HuH-7 (cell line): Measurements from ENCODE around the gene S100A4.

ENCODE experiments used
- DNase-seq: peaks from one replicate; pipeline ENCODE4 v3.0.0; 2011; ENCODE audit warnings: low spot score

Gene S100A4

DNA sequence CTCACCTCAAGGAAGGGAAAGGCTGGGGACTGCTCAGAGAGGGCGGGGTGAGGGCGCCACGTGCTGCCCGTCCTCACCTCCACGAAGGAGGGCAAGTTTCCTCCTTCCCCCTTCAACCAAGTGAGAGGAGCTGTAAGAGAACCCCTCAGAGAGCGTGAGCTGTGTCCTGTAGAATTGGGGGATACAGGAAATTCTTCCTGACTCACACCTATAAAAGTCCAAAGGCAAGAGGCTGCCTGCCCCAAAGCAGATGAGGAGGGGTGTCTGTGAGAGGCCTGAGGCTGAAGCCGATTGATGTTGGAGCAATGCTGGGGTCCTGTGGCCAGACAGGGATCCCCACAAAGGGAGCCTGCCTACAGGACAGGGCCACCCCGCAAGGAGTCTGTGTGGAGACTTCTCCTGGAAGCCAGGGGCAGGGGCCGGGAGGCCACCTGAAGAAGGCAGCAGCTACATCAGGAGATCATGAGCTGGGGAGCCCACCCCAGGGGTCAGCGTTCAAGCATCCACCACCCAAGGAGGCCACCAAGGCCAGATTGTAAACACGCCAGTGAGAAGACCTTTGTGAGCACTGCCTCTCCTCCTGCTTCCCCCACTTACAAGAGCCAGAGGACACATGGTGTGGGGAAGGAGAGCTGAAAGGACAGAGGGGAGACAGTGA, 37.6 kb downstream of the S100A4 start:
- DNase-seq = no peak

DNA sequence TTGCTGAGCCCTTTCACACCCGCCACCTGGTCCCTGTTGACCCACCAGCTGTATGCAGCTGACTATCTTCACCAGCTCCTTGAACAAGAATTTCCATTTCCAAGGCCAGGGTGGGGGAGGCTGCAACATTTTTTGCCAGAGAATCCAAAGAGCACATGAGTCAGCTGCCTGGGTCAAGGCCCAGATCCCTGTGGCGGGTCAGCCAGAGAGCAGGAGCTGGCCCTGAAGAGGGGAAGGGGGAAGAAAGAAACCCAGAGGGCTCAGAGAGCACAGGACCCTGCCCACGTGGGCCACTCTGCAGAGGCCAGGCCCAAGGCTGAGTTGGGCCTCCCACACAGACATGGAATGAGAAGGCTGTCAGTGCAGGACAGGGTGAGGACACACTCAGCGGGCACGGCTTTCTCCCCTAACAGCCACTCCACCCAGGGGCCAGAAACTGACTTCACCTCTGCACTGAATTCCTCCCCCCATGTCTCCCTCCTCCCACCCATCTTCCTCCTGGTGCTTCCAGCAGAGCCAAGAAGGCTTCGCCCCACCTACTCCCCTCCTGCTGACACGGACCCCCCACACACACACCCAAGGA, 38.7 kb downstream of the S100A4 start:
- DNase-seq = no peak

DNA sequence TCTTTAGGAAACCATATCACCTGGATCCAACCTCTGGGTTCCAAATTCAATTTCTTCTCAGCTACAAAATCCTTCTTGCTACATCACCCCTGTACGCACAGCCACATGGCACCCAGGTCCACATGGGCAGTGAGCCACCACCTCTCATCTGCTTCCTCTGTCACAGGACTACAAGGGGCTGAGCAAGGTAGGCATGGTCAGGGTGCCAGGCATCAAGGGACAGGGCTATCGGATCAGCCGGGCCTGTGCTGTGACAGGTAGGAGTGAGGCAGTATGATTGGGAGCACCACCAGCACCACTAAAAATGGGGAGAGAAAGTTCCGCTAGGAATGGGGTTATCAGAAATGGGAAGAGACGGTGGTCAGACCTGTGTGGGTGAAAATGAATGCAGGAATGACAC, 39.2 kb downstream of the S100A4 start:
- no peak for DNase-seq

DNA sequence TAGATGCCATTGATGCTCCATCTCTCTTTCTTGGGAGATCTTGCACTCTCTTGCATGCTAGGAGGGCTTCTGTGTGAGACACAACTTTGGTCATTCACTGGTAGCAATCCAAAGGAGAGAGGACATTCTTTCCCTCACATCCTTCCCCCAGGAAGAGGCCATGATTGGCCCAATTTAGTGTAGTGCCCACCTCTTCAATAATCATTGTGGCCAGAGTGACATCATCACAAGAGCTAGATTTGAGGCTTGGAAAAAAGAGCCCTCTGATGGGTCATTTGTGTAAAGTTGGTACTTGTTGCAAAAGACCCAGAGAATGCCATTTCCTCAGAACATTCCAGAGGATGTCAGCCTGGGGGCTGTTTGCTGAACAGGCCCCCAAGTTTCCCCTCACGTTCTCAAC, 40.0 kb downstream of the S100A4 start:
- DNase-seq = no peak

DNA sequence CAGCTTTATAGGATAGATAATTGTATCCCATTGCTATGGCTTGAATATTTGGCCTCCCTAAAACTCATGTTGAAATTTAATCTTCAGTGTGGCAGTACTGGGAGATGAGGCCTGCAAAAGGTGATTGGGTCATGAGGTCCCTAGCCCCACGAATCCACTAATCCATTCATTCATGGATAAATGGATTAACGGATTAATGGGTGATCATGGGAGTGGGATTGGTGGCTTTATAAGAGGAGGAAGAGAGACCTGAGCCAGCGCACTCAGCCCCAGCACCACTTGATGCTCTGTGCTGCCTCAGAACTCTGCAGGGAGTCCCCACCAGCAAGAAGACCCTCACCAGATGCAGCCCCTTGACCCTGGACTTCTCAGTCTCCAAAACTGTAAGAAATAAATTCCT, 41.8 kb downstream of the S100A4 start:
- no peak for DNase-seq

DNA sequence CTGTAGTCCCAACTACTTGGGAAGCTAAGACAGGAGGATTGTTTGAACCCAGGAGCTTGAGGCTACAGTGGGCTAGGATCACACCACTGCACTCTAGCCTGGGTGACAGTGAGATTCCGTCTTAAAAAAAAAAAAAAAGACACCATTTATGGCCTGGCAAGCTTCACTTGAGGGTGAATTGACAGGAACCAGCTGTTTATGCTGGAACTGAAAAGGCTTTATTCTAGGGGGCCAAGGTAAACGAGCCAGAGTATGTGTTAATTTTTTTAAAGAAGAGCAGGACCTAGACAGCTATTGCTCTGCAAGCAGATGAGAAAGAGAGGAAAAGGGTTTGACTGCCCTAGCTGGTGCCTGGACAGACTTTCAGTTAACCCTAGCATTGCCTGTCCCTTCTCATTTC, 46.9 kb downstream of the S100A4 start:
- DNase-seq = no peak

DNA sequence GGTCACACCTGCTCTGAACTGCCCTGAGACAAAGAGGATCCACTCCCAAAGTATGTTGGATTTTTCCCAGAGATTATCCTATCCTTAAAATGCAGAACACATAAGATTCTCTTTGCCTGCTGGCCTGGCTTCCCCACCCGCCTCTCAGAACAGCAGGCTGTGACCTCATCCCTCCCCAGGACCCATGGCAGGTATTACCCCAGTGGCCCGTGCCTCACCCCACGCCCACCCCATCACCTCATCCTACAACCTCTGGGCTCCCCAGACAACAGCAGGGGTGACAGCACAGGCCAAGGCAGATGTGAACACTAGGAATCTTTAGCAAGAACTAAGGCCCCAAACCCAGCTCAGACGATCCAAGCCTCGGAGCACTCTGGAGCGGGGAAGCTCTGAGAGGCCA, 50.1 kb downstream of the S100A4 start:
- no peak for DNase-seq

DNA sequence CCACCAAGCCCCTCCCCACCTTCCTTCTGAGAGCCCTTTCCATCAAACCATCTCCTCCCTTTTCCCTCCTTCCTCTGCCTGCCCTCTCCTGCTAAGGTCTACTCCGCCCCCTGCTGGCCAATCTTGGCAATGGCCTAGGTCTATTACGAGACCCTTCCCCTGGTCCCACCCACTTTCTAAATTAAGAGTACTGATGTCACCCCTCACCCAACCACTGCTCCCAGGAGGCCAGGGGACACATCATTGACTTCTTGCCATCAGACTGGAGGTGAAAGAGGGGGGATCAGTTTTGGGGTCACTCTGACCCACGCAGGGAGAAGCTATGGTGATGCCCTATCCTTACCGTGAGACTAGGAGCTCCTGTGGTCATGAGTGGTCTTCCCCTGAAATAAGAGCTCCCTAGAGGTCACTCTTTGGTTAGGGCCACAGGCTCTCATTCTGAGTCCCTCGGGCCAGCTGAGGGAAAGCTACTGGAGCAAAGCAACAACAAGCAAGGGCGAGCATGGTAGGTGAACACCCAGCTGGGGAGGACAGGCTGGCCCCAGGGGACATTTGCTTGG, 50.5 kb downstream of the S100A4 start:
- peak; percentile 63 for DNase-seq
